Measurements from ENCODE around the gene TRIM71.

GRCh38 chr3:32852146-32852545 is 34.3 kb downstream of the TRIM71 start:
- TF ChIP-seq CTCF (IDR thresholded peaks at IDR 0.05; ENCODE audit: low read length) (no peak), EZH2 (IDR thresholded peaks at IDR 0.05; ENCODE audit: borderline replicate concordance, low read length) (no peak)
